Ascending aorta (tissue), 2 donors: ENCODE measurements around the gene IMPG2. TPM values are rescaled to one million over a fixed set of nuclear protein-coding genes. Genes with fewer than 3 reads are reported as not detected.

Source experiments
- DNase-seq, 2 donors: peaks; one replicate each; pipeline ENCODE4 v3.0.0-alpha.2; 2019; ENCODE audit warnings: low spot score in 2 of 2
- H3K27ac ChIP-seq, 2 donors: fragments of 200-600 bp; sonication (generic); one replicate each; pipeline ENCODE4 v1.5.1; 2016 to 2017; ENCODE audit warnings: mild to moderate bottlenecking in 1 of 2
- H3K27me3 ChIP-seq: fragments of 200-600 bp; sonication (generic); one replicate; pipeline ENCODE4 v1.5.1; 2017
- H3K36me3 ChIP-seq, 2 donors: fragments of 200-600 bp; sonication (generic); one replicate each; pipeline ENCODE4 v1.5.1; 2016
- H3K4me1 ChIP-seq, 2 donors: fragments of 200-600 bp; sonication (generic); one replicate each; pipeline ENCODE4 v1.5.1; 2016 to 2017; ENCODE audit warnings: mild to moderate bottlenecking in 1 of 2
- H3K4me3 ChIP-seq, 2 donors: fragments of 200-600 bp; sonication (generic); one replicate each; pipeline ENCODE4 v1.5.1; 2016 to 2017; ENCODE audit warnings: mild to moderate bottlenecking in 1 of 2
- H3K9me3 ChIP-seq, 2 donors: fragments of 200-600 bp; sonication (generic); one replicate each; pipeline ENCODE4 v1.5.1; 2016
- intact Hi-C: fragments of 100-400 bp; cut with DNase I; formaldehyde crosslinking; loops from one replicate; pipeline ENCODE4 v1.15.1; 2023
- total RNA-seq: library from RNA; depleted of rRNA; stranded (reverse); fragments of >200 nt; gene quantifications from one replicate; pipeline ENCODE4 v1.1.0, GENCODE V29; 2016
- TF ChIP-seq, protein P1 (sequence below), 3 experiments: fragments of 200-600 bp in 2 of 3; fragments of 450-650 bp in 1 of 3; sonication (generic) in 2 of 3; IDR thresholded peaks; one replicate each; pipeline ENCODE4 v1.5.1; 2016 to 2019; ENCODE audit warnings: antibody characterized with exemption in 3 of 3, mild to moderate bottlenecking in 1 of 3, moderate library complexity in 1 of 3

The IMPG2 gene
- total RNA-seq, 1 donor from 2014 or later: 0.11 TPM

DNA sequence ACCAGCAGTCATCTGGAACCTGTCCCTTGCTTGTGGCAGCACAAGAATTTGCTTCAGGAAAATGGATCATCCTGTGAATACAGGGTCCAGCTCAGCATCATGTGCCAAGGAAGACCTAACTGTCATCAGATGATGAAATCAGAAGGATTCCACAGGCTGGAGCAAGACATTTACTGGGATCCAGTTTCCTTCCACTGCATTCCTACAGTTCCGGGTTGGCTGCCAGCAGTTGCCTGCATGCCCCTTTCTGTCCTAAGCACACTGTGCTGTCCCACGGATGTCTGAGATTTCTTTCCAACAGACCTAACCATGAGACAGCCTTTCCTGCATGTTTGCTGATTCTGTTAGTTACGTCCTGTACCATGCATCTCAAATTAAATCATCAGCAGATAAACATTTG is 140.7 kb downstream of the IMPG2 start:
- Histone ChIP-seq H3K27me3 (no peaks in the 10 kb centered on the region), H3K27ac (no peak overlapping the region), H3K9me3 (no peaks in the 10 kb centered on the region), H3K4me1 (no peaks in the 10 kb centered on the region), H3K4me3 (no peak overlapping the region), H3K36me3 (no peaks in the 10 kb centered on the region)
- TF ChIP-seq, protein P1, sequence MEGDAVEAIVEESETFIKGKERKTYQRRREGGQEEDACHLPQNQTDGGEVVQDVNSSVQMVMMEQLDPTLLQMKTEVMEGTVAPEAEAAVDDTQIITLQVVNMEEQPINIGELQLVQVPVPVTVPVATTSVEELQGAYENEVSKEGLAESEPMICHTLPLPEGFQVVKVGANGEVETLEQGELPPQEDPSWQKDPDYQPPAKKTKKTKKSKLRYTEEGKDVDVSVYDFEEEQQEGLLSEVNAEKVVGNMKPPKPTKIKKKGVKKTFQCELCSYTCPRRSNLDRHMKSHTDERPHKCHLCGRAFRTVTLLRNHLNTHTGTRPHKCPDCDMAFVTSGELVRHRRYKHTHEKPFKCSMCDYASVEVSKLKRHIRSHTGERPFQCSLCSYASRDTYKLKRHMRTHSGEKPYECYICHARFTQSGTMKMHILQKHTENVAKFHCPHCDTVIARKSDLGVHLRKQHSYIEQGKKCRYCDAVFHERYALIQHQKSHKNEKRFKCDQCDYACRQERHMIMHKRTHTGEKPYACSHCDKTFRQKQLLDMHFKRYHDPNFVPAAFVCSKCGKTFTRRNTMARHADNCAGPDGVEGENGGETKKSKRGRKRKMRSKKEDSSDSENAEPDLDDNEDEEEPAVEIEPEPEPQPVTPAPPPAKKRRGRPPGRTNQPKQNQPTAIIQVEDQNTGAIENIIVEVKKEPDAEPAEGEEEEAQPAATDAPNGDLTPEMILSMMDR (IDR thresholded peaks at IDR 0.05): no peak
- DNase-seq: no peak
- intact Hi-C loops: no loop called here

DNA sequence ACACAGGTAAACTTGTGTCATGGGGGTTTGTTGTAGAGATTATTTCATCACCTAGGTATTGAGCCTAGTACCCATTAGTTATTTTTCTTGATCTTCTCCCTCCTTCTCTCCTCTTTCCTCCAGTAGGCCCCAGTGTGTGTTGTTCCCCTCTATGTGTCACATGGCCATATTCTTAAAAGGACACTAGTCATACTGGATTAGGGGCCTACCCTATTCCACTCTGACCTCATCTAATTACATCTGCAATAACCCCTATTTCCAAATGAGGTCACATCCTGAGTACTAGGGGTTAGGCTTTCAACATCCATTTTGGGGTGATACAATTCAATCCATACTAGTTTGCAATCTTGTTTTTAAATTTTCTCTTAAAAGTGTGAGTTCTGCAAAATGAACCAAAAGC is 142.8 kb downstream of the IMPG2 start:
- Histone ChIP-seq H3K27me3 (no peaks in the 10 kb centered on the region), H3K27ac (no peak overlapping the region), H3K4me3 (no peak overlapping the region), H3K9me3 (no peaks in the 10 kb centered on the region), H3K36me3 (no peaks in the 10 kb centered on the region), H3K4me1 (no peaks in the 10 kb centered on the region)
- DNase-seq: no peak
- intact Hi-C loops: no loop called here
- TF ChIP-seq, protein P1 (IDR thresholded peaks at IDR 0.05): no peak

Other genes with a start within 250 kb of the IMPG2 start
- gene SENP7, start 192.6 kb upstream of the IMPG2 start, total RNA-seq: 6.1 TPM
- gene TRMT10C, start 241.3 kb upstream of the IMPG2 start, total RNA-seq: 5.9 TPM